K562 (cell line): ENCODE data around the gene CABLES1. TPM values are rescaled to one million over a fixed set of nuclear protein-coding genes. Genes with fewer than 3 reads are reported as not detected.

Experiments used
- ATAC-seq: fragments of 200-7000 bp; cut with Tn5 transposase; 3 replicates; pipeline ENCODE4 v1.9.1; 2020; ENCODE audit warnings: moderate library complexity
- BruUV-seq: library from RNA; stranded (reverse); fragments of 400-500 nt; replicated peaks from 2 replicates; lab custom pipeline; 2021; lab: Mats Ljungman, UMichigan
- CTCF ChIA-PET: fragments of 300-600 bp; formaldehyde crosslinking; extraction: SDS; loops from one replicate; lab custom pipeline; 2021; ENCODE audit warnings: low intra/inter-chr PET ratio; lab: Yijun Ruan, JAX
- POLR2A ChIA-PET: fragments of 300-600, 350-650 bp; sonication (Branson Sonifier 250); formaldehyde crosslinking; extraction: SDS; loops from one replicate; lab custom pipeline; 2021; ENCODE audit warnings: antibody characterized with exemption, inconsistent platforms; lab: Yijun Ruan, JAX
- DNase-seq, 4 experiments: peaks; one replicate each; pipeline versions ENCODE4 v3.0.0 to v3.0.0-alpha.2; 2011 to 2018; ENCODE audit warnings: low spot score in 3 of 4, mixed read lengths in 3 of 4; ENCODE audit errors: extremely low read depth in 1 of 4
- FAIRE-seq: peaks from 2 replicates; lab custom pipeline; 2011; peaks lifted over from hg19 to GRCh38; lab: Jason Lieb, UNC
- H2AFZ ChIP-seq: 2 replicates; pipeline ENCODE4 v1.6.0; 2011; ENCODE audit warnings: low read depth, low read length, control low read depth, inconsistent platforms
- H3K27ac ChIP-seq: fragments of 200-600 bp; 3 replicates; pipeline ENCODE4 v1.8.0; 2011; ENCODE audit warnings: low read depth, mild to moderate bottlenecking, control low read depth, inconsistent platforms, low read length, moderate library complexity, mixed read lengths; ENCODE audit errors: extremely low read depth
- H3K27me3 ChIP-seq, 2 experiments: fragments of 300-600 bp in 1 of 2; 2 replicates in 1 of 2; 3 replicates in 1 of 2; pipeline versions ENCODE4 v1.6.0 to v1.8.0; 2011; ENCODE audit warnings: inconsistent platforms in 2 of 2, low read length in 2 of 2, mild to moderate bottlenecking in 1 of 2, mixed read lengths in 1 of 2, moderate library complexity in 1 of 2; ENCODE audit not compliant: control insufficient read depth in 2 of 2, insufficient read depth in 2 of 2
- H3K36me3 ChIP-seq: fragments of 300-600 bp; 3 replicates; pipeline ENCODE4 v1.8.0; 2011; ENCODE audit warnings: mild to moderate bottlenecking, low read length, inconsistent platforms; ENCODE audit not compliant: control insufficient read depth, insufficient read depth
- H3K4me1 ChIP-seq, 2 experiments: fragments of 200-600 bp in 1 of 2; replicated peaks in 1 of 2; 2 replicates in 1 of 2; 3 replicates in 1 of 2; pipeline versions ENCODE4 v1.5.1 to v1.8.0; 2011; ENCODE audit warnings: inconsistent platforms in 2 of 2, low read length in 2 of 2, mild to moderate bottlenecking in 1 of 2, mixed read lengths in 1 of 2, moderate library complexity in 1 of 2; ENCODE audit not compliant: control insufficient read depth in 2 of 2, insufficient read depth in 2 of 2
- H3K4me2 ChIP-seq: 2 replicates; pipeline ENCODE4 v1.6.1; 2011; ENCODE audit warnings: low read length, control low read depth, inconsistent platforms, mixed read lengths; ENCODE audit not compliant: insufficient read depth
- H3K4me3 ChIP-seq: fragments of 200-600 bp; sonication (generic), shearing (Covaris generic); 2 replicates; pipeline ENCODE4 v1.5.1; 2016; ENCODE audit warnings: control low read depth, inconsistent platforms
- H3K79me2 ChIP-seq: fragments of 200-600 bp; 3 replicates; pipeline ENCODE4 v1.8.0; 2011; ENCODE audit warnings: low read length, inconsistent platforms; ENCODE audit not compliant: control insufficient read depth, insufficient read depth
- H3K9ac ChIP-seq, 2 experiments: 2 replicates each; pipeline versions ENCODE4 v1.6.0 to v1.6.1; 2011; ENCODE audit warnings: low read depth in 2 of 2, low read length in 2 of 2, control low read depth in 1 of 2, inconsistent platforms in 1 of 2, mild to moderate bottlenecking in 1 of 2, mixed read lengths in 1 of 2; ENCODE audit not compliant: insufficient read depth in 1 of 2
- H3K9me1 ChIP-seq: one replicate; pipeline ENCODE4 v1.6.0; 2011; ENCODE audit warnings: inconsistent platforms, mild to moderate bottlenecking, low read length, moderate library complexity; ENCODE audit not compliant: control insufficient read depth, insufficient read depth
- H3K9me3 ChIP-seq: replicated peaks from 2 replicates; pipeline ENCODE4 v1.5.1; 2011; ENCODE audit warnings: low read depth, low read length, inconsistent platforms; ENCODE audit not compliant: control insufficient read depth, insufficient read depth
- H4K20me1 ChIP-seq: replicated peaks from 2 replicates; pipeline ENCODE4 v1.6.1; 2011; ENCODE audit warnings: low read length, inconsistent platforms, mixed read lengths; ENCODE audit not compliant: control insufficient read depth, insufficient read depth
- CBX5 ChIP-seq: IDR thresholded peaks from 2 replicates; pipeline ENCODE4 v1.6.1; 2014; ENCODE audit warnings: low read depth, borderline replicate concordance
- CCAR2 ChIP-seq: fragments of 200-400 bp; formaldehyde crosslinking; IDR thresholded peaks from 2 replicates; pipeline ENCODE4 v1.6.1; 2017; ENCODE audit warnings: mild to moderate bottlenecking, low read depth, low read length
- CHAMP1 ChIP-seq: fragments of 450-650 bp; IDR thresholded peaks from 2 replicates; pipeline ENCODE4 v1.6.1; 2016; ENCODE audit warnings: mild to moderate bottlenecking
- COPS2 ChIP-seq: fragments of 450-650 bp; conservative IDR thresholded peaks from 2 replicates; pipeline ENCODE4 v1.6.1; 2016; ENCODE audit warnings: mild to moderate bottlenecking, moderate library complexity
- CREB3L1 ChIP-seq: fragments of 450-650 bp; IDR thresholded peaks from 2 replicates; pipeline ENCODE4 v1.6.1; 2014; ENCODE audit warnings: low read depth, mild to moderate bottlenecking, moderate library complexity, borderline replicate concordance
- DIDO1 ChIP-seq: fragments of 450-650 bp; IDR thresholded peaks from 2 replicates; pipeline ENCODE4 v1.6.1; 2016; ENCODE audit warnings: low read depth, missing biosample characterization, missing genetic modification characterization
- ETV5 ChIP-seq: sonication (generic); formaldehyde crosslinking; IDR thresholded peaks from 2 replicates; pipeline ENCODE4 v1.4.0; 2020; ENCODE audit warnings: low read depth, mild to moderate bottlenecking, missing genetic modification reagents
- GABPB2 ChIP-seq: fragments of 250-450 bp; sonication (Bioruptor Pico); conservative IDR thresholded peaks from 2 replicates; pipeline ENCODE4 v1.5.1; 2021; ENCODE audit warnings: mild to moderate bottlenecking
- MAX ChIP-seq: sonication (generic); formaldehyde crosslinking; IDR thresholded peaks from 2 replicates; pipeline ENCODE4 v1.9.0; 2022; ENCODE audit warnings: mild to moderate bottlenecking, missing genetic modification reagents
- POLR2AphosphoS5 ChIP-seq: IDR thresholded peaks from 2 replicates; pipeline ENCODE4 v1.6.1; 2011; ENCODE audit warnings: mild to moderate bottlenecking, low read depth, low read length, moderate library complexity; ENCODE audit not compliant: control insufficient read depth, insufficient read depth
- SIX5 ChIP-seq, 2 experiments: IDR thresholded peaks; 2 replicates each; pipeline ENCODE4 v1.6.1; 2011; ENCODE audit warnings: low read length in 2 of 2, borderline replicate concordance in 1 of 2, low read depth in 1 of 2, mild to moderate bottlenecking in 1 of 2, moderate library complexity in 1 of 2; ENCODE audit not compliant: insufficient read depth in 1 of 2
- SLC30A9 ChIP-seq: fragments of 250-450 bp; sonication (Bioruptor Pico); IDR thresholded peaks from 2 replicates; pipeline ENCODE4 v1.8.0; 2022; ENCODE audit warnings: mild to moderate bottlenecking, moderate library complexity
- STAT5B ChIP-seq: fragments of 250-450 bp; sonication (Bioruptor Pico); IDR thresholded peaks from 2 replicates; pipeline ENCODE4 v1.8.0; 2021; ENCODE audit warnings: mild to moderate bottlenecking, inconsistent platforms
- ZSCAN32 ChIP-seq: fragments of 450-650 bp; formaldehyde crosslinking; IDR thresholded peaks from 2 replicates; pipeline ENCODE4 v1.4.0; 2020; ENCODE audit warnings: mild to moderate bottlenecking, moderate library complexity
- WGBS: fragments of 100-300 bp; shearing (Covaris generic); methylation state at CpG from one replicate; pipeline ENCODE4 v1.1.6; 2016; ENCODE audit warnings: low coverage, mixed read lengths; ENCODE audit not compliant: insufficient coverage; ENCODE audit errors: missing lambda C conversion rate; 5-methylcytosine and 5-hydroxymethylcytosine counted together
- in situ Hi-C: fragments of 300-500 bp; cut with MboI; formaldehyde crosslinking; loops from 4 replicates; pipeline ENCODE4 v1.15.0; 2018; ENCODE audit warnings: inconsistent platforms, mixed read lengths
- intact Hi-C: fragments of 100-400 bp; cut with micrococcal nuclease; formaldehyde crosslinking; loops from 2 replicates; pipeline ENCODE4 v1.14.2; 2022
- polyA plus RNA-seq, 8 experiments: library from polyadenylated mRNA; depleted of rRNA in 4 of 8; stranded (reverse) in 5 of 8; unstranded in 3 of 8; fragments of >200 nt; fragmentation: Nextera tagmentation in 2 of 8; fragmentation: Illumina TruSeq in 1 of 8; extraction: Ambion mirVana in 2 of 8; extraction: Trizol in 1 of 8; gene quantifications; 2 replicates each; pipeline versions ENCODE4 v1.2.1 to v1.2.3, GENCODE V29; 2011 to 2014; ENCODE audit warnings: inconsistent platforms in 1 of 8, missing spikeins in 1 of 8
- total RNA-seq, 7 experiments: library from RNA; depleted of rRNA in 6 of 7; stranded (reverse); fragments of >200 nt in 6 of 7; fragmentation: Illumina TruSeq in 2 of 7; extraction: Trizol in 2 of 7; gene quantifications; 2 replicates each; pipeline versions ENCODE4 v1.2.1 to v1.2.3, GENCODE V29; 2011 to 2021; ENCODE audit warnings: low replicate concordance in 1 of 7
- TF ChIP-seq, protein P1 (sequence below), 2 experiments: fragments of 450-650 bp; conservative IDR thresholded peaks; 2 replicates each; pipeline ENCODE4 v1.6.1; 2017; ENCODE audit warnings: mild to moderate bottlenecking in 2 of 2, moderate library complexity in 2 of 2

The CABLES1 gene
- total and polyA plus RNA-seq, 9 of the 15 experiments (the other 6 are each of a cell fraction or from before 2014, with no cell fraction given): 0.04 to 0.10 (median 0.06) TPM; not detected in 3

- CTCF ChIA-PET: interaction anchor here (0.7 kb wide), 1 partner anchor 9 kb away, joined by 3 read pairs; no protein-coding TSS in a partner anchor
- Histone ChIP-seq H4K20me1 (0 out of 2 replicates have a peak, but pooled peaks cover 7% of the 10 kb centered on the region), H3K4me2 (no peak overlapping the region), H3K9ac (no peak overlapping the region), H3K36me3 (no peaks in the 10 kb centered on the region), H2AFZ (no peak overlapping the region), H3K9me3 (no peaks in the 10 kb centered on the region), H3K4me1 (no peaks in the 10 kb centered on the region), H3K27ac (no peak overlapping the region), H3K79me2 (no peaks in the 10 kb centered on the region), H3K27me3 (peaks cover 59 to 65% of the 10 kb centered on the region in 2 experiments), H3K4me3 (no peak overlapping the region), H3K9me1 (no peaks in the 10 kb centered on the region)
- intact Hi-C loops (no loop called here), in situ Hi-C loops (no loop called here)
- BruUV-seq: no TSS peak
- ATAC-seq (no peak), FAIRE-seq (no peak), DNase-seq (no peak)
- POLR2A ChIA-PET: interaction anchor here (0.6 kb wide), 1 partner anchor 282 kb away, joined by 3 read pairs; a partner anchor contains a TSS
- WGBS: 2% methylated on average over 5 of the region's 5 CpGs
- no peak for TF ChIP-seq CCAR2
- TF ChIP-seq CHAMP1: no peak
- no peak for TF ChIP-seq COPS2
- TF ChIP-seq, protein P1, sequence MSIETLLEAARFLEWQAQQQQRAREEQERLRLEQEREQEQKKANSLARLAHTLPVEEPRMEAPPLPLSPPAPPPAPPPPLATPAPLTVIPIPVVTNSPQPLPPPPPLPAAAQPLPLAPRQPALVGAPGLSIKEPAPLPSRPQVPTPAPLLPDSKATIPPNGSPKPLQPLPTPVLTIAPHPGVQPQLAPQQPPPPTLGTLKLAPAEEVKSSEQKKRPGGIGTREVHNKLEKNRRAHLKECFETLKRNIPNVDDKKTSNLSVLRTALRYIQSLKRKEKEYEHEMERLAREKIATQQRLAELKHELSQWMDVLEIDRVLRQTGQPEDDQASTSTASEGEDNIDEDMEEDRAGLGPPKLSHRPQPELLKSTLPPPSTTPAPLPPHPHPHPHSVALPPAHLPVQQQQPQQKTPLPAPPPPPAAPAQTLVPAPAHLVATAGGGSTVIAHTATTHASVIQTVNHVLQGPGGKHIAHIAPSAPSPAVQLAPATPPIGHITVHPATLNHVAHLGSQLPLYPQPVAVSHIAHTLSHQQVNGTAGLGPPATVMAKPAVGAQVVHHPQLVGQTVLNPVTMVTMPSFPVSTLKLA (conservative IDR thresholded peaks at IDR 0.05): no peak
- TF ChIP-seq SLC30A9: no peak
- no peak for TF ChIP-seq MAX (CRISPR knock-in tag)
- no peak for TF ChIP-seq CREB3L1
- no peak for TF ChIP-seq ETV5
- no peak for TF ChIP-seq STAT5B
- no peak for TF ChIP-seq GABPB2
- TF ChIP-seq CBX5: no peak
- no peak for TF ChIP-seq DIDO1
- no peak for TF ChIP-seq ZSCAN32
- TF ChIP-seq SIX5 (IDR thresholded peaks at IDR 0.05; ENCODE audit: borderline replicate concordance in 1 of 2, insufficient read depth in 1 of 2, low read depth in 1 of 2, low read length in 2 of 2): no peak
- no peak for TF ChIP-seq POLR2AphosphoS5
These were observed 20.3 kb downstream of the CABLES1 start for GRCh38 chr18:23155537-23155936.
